KOPT-K1 (cell line): ENCODE results near the gene RILP.
A peak's percentile ranks its signal among the peaks of the same experiment; 100 is the strongest.
"Not testable (repeated sequence)": the region's sequence is repeated elsewhere in the genome, so short reads cannot be mapped to it uniquely, and the experiment has no call there.

ENCODE experiments used
- H3K27ac ChIP-seq: fragments of 200-600 bp; sonication (generic); 2 replicates; pipeline ENCODE4 v1.5.1; 2016; ENCODE audit warnings: antibody characterized with exemption, mild to moderate bottlenecking, low read depth, low read length; ENCODE audit not compliant: poor library complexity, severe bottlenecking
- H3K36me3 ChIP-seq: fragments of 200-600 bp; sonication (generic); 2 replicates; pipeline ENCODE4 v1.5.1; 2017; ENCODE audit warnings: antibody characterized with exemption, mild to moderate bottlenecking, low read length, moderate library complexity; ENCODE audit not compliant: insufficient read depth
- H3K9me3 ChIP-seq: fragments of 200-600 bp; sonication (generic); 2 replicates; pipeline ENCODE4 v1.5.1; 2017; ENCODE audit warnings: antibody characterized with exemption, low read length, mild to moderate bottlenecking; ENCODE audit not compliant: insufficient read depth, poor library complexity, severe bottlenecking

Gene RILP

GRCh38 chr17:1649844-1650501 lies at the start of gene RILP:
TSS of gene RILP (minus strand) at chr17:1649866. CDS start at chr17:1649804, 62 bp downstream.
- peaks cover 61% of the 10 kb centered on the region for H3K36me3 ChIP-seq
- no peaks in the 10 kb centered on the region for H3K9me3 ChIP-seq
- peak within 1 kb of the TSS; percentile 57 for H3K27ac ChIP-seq

GRCh38 chr17:1697681-1698080 lies 48.0 kb upstream of the RILP start:
- Histone ChIP-seq H3K9me3 (no peaks in the 10 kb centered on the region), H3K27ac (no peak overlapping the region), H3K36me3 (no peaks in the 10 kb centered on the region)

GRCh38 chr17:1695365-1695764 lies 45.7 kb upstream of the RILP start:
- H3K9me3 ChIP-seq: no peaks in the 10 kb centered on the region
- H3K36me3 ChIP-seq: no peaks in the 10 kb centered on the region
- H3K27ac ChIP-seq: no peak overlapping the region

GRCh38 chr17:1693339-1693738 lies 43.7 kb upstream of the RILP start:
- Histone ChIP-seq H3K27ac (no peak overlapping the region), H3K36me3 (no peaks in the 10 kb centered on the region), H3K9me3 (no peaks in the 10 kb centered on the region)

GRCh38 chr17:1690544-1691221 lies 41.0 kb upstream of the RILP start:
- no peak overlapping the region for H3K27ac ChIP-seq
- H3K36me3 ChIP-seq: no peaks in the 10 kb centered on the region
- no peaks in the 10 kb centered on the region for H3K9me3 ChIP-seq

- not testable (repeated sequence) for H3K36me3 ChIP-seq, H3K9me3 ChIP-seq, H3K27ac ChIP-seq
These were observed 38.7 kb upstream of the RILP start for GRCh38 chr17:1688405-1688804.

GRCh38 chr17:1686086-1686485 lies 36.4 kb upstream of the RILP start:
- H3K27ac ChIP-seq: no peak overlapping the region
- H3K36me3 ChIP-seq: peaks cover 26% of the 10 kb centered on the region
- no peaks in the 10 kb centered on the region for H3K9me3 ChIP-seq

GRCh38 chr17:1684378-1685189 lies 34.9 kb upstream of the RILP start, which contains the start of gene PRPF8:
TSS of gene PRPF8 (minus strand) at chr17:1684867. CDS start at chr17:1684571, 296 bp downstream.
- peaks cover 41% of the 10 kb centered on the region for H3K36me3 ChIP-seq
- H3K27ac ChIP-seq: peak within 1 kb of the TSS; percentile 91
- H3K9me3 ChIP-seq: no peaks in the 10 kb centered on the region

GRCh38 chr17:1683459-1683858 lies 33.8 kb upstream of the RILP start:
- Histone ChIP-seq H3K36me3 (peaks cover 52% of the 10 kb centered on the region), H3K27ac (peak overlapping the region; percentile 91), H3K9me3 (no peaks in the 10 kb centered on the region)

GRCh38 chr17:1676401-1676800 lies 26.7 kb upstream of the RILP start:
- peaks cover 100% of the 10 kb centered on the region for H3K36me3 ChIP-seq
- H3K9me3 ChIP-seq: no peaks in the 10 kb centered on the region
- H3K27ac ChIP-seq: no peak overlapping the region

- H3K36me3 ChIP-seq: peaks cover 100% of the 10 kb centered on the region
- no peaks in the 10 kb centered on the region for H3K9me3 ChIP-seq
- H3K27ac ChIP-seq: no peak overlapping the region
These were observed 23.5 kb upstream of the RILP start for GRCh38 chr17:1673041-1673785.

GRCh38 chr17:1663934-1664333 lies 14.3 kb upstream of the RILP start:
- H3K36me3 ChIP-seq: peaks cover 100% of the 10 kb centered on the region
- H3K9me3 ChIP-seq, H3K27ac ChIP-seq: not testable (repeated sequence)

- Histone ChIP-seq H3K36me3 (peaks cover 99% of the 10 kb centered on the region), H3K27ac (no peak overlapping the region), H3K9me3 (no peaks in the 10 kb centered on the region)
These were observed 11.4 kb upstream of the RILP start for GRCh38 chr17:1661045-1661444.

GRCh38 chr17:1658100-1658499 lies 8.4 kb upstream of the RILP start:
- H3K27ac ChIP-seq: no peak overlapping the region
- peaks cover 99% of the 10 kb centered on the region for H3K36me3 ChIP-seq
- H3K9me3 ChIP-seq: no peaks in the 10 kb centered on the region

- Histone ChIP-seq H3K36me3 (peaks cover 88% of the 10 kb centered on the region), H3K27ac (no peak overlapping the region)
These were observed 4.1 kb upstream of the RILP start for GRCh38 chr17:1653735-1654134.

More at GRCh38 chr17:1653735-1654134, 4.1 kb upstream of the RILP start:
- no peaks in the 10 kb centered on the region for H3K9me3 ChIP-seq
